Type B pancreatic cell (in vitro differentiated cells): ENCODE data around the gene MYOM3. TPM values are rescaled to one million over a fixed set of nuclear protein-coding genes. Genes with fewer than 3 reads are reported as not detected.

Experiments
- DNase-seq: peaks from one replicate; pipeline ENCODE4 v3.0.0; 2021; ENCODE audit warnings: mixed read lengths; ENCODE audit not compliant: unreplicated experiment; ENCODE audit errors: extremely low spot score
- H3K27ac Mint-ChIP-seq: 2 replicates; pipeline ENCODE4 v1.8.0; 2021; ENCODE audit warnings: mild to moderate bottlenecking, mixed read lengths
- H3K27me3 Mint-ChIP-seq: 2 replicates; pipeline ENCODE4 v1.8.0; 2021; ENCODE audit warnings: mixed read lengths
- H3K36me3 Mint-ChIP-seq: 2 replicates; pipeline ENCODE4 v1.8.0; 2021; ENCODE audit warnings: mixed read lengths
- H3K4me1 Mint-ChIP-seq: one replicate; pipeline ENCODE4 v1.8.0; 2021; ENCODE audit warnings: mixed read lengths; ENCODE audit not compliant: unreplicated experiment
- H3K4me3 Mint-ChIP-seq: 2 replicates; pipeline ENCODE4 v1.8.0; 2021; ENCODE audit warnings: mild to moderate bottlenecking, mixed read lengths
- H3K9me3 Mint-ChIP-seq: 2 replicates; pipeline ENCODE4 v1.8.0; 2021; ENCODE audit warnings: mixed read lengths
- total RNA-seq: library from RNA; stranded (reverse); gene quantifications from 2 replicates; pipeline ENCODE4 v1.2.1, GENCODE V29; 2021; ENCODE audit warnings: low replicate concordance
- TF ChIP-seq, protein P1 (sequence below): fragments of 200-600 bp; sonication (generic); conservative IDR thresholded peaks from 2 replicates; pipeline ENCODE4 v1.5.0; 2021; ENCODE audit warnings: antibody characterized with exemption, mild to moderate bottlenecking

The MYOM3 gene
- total RNA-seq, 1 donor from 2014 or later, result 0.70 TPM

DNA sequence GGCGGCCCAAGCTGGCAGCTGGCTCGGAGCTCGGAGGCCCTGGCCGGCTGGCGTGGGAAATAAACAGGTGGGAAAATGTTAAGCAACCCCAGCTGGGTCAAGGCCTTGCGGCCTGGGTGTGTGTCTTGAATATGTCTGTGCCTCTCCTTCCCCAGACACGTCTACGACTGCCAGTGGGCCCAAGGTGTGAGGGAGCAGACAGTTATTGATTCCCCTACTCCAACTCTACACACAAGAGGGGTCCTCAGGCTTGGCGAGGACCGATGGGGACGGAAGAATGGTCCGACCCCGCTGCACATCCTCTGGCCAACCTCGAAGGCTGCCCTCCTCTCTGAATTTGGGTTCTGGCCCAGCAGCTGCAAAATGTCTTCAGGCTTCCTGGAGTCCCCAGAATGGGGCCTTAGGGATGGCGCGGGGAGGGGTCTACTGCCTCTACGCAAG is 28.8 kb upstream of the MYOM3 start:
- peaks cover 15% of the 10 kb centered on the region for H3K4me1 Mint-ChIP-seq
- TF ChIP-seq, protein P1, sequence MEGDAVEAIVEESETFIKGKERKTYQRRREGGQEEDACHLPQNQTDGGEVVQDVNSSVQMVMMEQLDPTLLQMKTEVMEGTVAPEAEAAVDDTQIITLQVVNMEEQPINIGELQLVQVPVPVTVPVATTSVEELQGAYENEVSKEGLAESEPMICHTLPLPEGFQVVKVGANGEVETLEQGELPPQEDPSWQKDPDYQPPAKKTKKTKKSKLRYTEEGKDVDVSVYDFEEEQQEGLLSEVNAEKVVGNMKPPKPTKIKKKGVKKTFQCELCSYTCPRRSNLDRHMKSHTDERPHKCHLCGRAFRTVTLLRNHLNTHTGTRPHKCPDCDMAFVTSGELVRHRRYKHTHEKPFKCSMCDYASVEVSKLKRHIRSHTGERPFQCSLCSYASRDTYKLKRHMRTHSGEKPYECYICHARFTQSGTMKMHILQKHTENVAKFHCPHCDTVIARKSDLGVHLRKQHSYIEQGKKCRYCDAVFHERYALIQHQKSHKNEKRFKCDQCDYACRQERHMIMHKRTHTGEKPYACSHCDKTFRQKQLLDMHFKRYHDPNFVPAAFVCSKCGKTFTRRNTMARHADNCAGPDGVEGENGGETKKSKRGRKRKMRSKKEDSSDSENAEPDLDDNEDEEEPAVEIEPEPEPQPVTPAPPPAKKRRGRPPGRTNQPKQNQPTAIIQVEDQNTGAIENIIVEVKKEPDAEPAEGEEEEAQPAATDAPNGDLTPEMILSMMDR, result no peak
- no peak overlapping the region for H3K27ac Mint-ChIP-seq
- no peak overlapping the region for H3K4me3 Mint-ChIP-seq
- peaks cover 5% of the 10 kb centered on the region for H3K9me3 Mint-ChIP-seq
- no peak for DNase-seq
- H3K36me3 Mint-ChIP-seq, result peaks cover 3% of the 10 kb centered on the region
- no peaks in the 10 kb centered on the region for H3K27me3 Mint-ChIP-seq

- Mint-ChIP-seq H3K4me1 (peaks cover 15% of the 10 kb centered on the region), H3K27ac (no peak overlapping the region), H3K9me3 (peaks cover 5% of the 10 kb centered on the region), H3K4me3 (no peak overlapping the region), H3K36me3 (peaks cover 3% of the 10 kb centered on the region), H3K27me3 (no peaks in the 10 kb centered on the region)
- DNase-seq, result no peak
- TF ChIP-seq, protein P1, result no peak
Observed at GRCh38 chr1:24139841-24140425, 28.0 kb upstream of the MYOM3 start.

DNA sequence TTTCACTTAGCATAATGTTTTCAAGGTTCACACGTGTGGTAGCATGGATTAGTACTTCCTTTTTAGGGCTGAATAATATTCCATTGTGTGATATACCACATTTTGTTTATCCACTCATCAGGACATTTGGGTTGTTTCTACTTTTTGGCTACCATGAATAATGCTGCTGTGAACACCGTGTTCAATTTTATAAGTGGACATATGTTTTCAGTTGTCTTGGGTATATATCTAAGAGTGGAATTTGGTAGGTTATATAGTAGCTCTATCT is 27.2 kb upstream of the MYOM3 start:
- H3K27ac Mint-ChIP-seq, result no peak overlapping the region
- H3K27me3 Mint-ChIP-seq, result no peaks in the 10 kb centered on the region
- peaks cover 3% of the 10 kb centered on the region for H3K36me3 Mint-ChIP-seq
- H3K4me1 Mint-ChIP-seq, result peaks cover 14% of the 10 kb centered on the region
- peaks cover 5% of the 10 kb centered on the region for H3K9me3 Mint-ChIP-seq
- TF ChIP-seq, protein P1, result no peak
- H3K4me3 Mint-ChIP-seq, result no peak overlapping the region
- no peak for DNase-seq

- no peak for DNase-seq
- TF ChIP-seq, protein P1, result no peak
- H3K4me3 Mint-ChIP-seq, result no peak overlapping the region
- no peak overlapping the region for H3K27ac Mint-ChIP-seq
- H3K9me3 Mint-ChIP-seq, result peaks cover 5% of the 10 kb centered on the region
- H3K27me3 Mint-ChIP-seq, result no peaks in the 10 kb centered on the region
- peaks cover 9% of the 10 kb centered on the region for H3K4me1 Mint-ChIP-seq
- H3K36me3 Mint-ChIP-seq, result peaks cover 3% of the 10 kb centered on the region
Observed at GRCh38 chr1:24138476-24139221, 26.7 kb upstream of the MYOM3 start.

- Mint-ChIP-seq H3K4me3 (no peak overlapping the region), H3K27me3 (no peaks in the 10 kb centered on the region), H3K4me1 (peaks cover 8% of the 10 kb centered on the region), H3K9me3 (peaks cover 5% of the 10 kb centered on the region), H3K27ac (no peak overlapping the region), H3K36me3 (peaks cover 3% of the 10 kb centered on the region)
- no peak for DNase-seq
- TF ChIP-seq, protein P1, result no peak
Observed at GRCh38 chr1:24136956-24137539, 25.1 kb upstream of the MYOM3 start.
